GM18868 (cell line): ENCODE results near the gene ZNF593OS.

Source experiments
- ATAC-seq: cut with Tn5 transposase; IDR thresholded peaks from one replicate; pipeline ENCODE4 v1.9.1; 2021; ENCODE audit warnings: mild to moderate bottlenecking, moderate library complexity; ENCODE audit not compliant: unreplicated experiment

The ZNF593OS gene

GRCh38 chr1:26184883-26185282, 13.3 kb upstream of the ZNF593OS start:
- ATAC-seq: no peak

- ATAC-seq: no peak
Measured at GRCh38 chr1:26184086-26184485, 12.5 kb upstream of the ZNF593OS start.

DNA sequence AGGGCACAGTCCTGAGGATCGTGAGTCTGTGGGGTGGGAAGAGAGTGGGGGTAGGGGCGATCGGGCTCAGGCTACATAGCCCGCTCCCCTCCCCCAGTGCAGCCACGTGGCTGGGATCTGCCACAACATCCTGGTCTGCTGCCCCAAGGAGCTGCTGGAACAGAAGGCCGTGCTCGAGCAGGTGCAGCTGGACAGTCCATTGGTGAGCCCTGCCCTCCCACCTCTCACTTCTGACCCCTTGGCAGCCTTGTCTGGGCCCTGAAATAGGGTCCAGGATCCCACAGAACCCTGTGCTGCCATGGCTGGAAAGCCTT, 10.7 kb upstream of the ZNF593OS start:
- no peak for ATAC-seq

DNA sequence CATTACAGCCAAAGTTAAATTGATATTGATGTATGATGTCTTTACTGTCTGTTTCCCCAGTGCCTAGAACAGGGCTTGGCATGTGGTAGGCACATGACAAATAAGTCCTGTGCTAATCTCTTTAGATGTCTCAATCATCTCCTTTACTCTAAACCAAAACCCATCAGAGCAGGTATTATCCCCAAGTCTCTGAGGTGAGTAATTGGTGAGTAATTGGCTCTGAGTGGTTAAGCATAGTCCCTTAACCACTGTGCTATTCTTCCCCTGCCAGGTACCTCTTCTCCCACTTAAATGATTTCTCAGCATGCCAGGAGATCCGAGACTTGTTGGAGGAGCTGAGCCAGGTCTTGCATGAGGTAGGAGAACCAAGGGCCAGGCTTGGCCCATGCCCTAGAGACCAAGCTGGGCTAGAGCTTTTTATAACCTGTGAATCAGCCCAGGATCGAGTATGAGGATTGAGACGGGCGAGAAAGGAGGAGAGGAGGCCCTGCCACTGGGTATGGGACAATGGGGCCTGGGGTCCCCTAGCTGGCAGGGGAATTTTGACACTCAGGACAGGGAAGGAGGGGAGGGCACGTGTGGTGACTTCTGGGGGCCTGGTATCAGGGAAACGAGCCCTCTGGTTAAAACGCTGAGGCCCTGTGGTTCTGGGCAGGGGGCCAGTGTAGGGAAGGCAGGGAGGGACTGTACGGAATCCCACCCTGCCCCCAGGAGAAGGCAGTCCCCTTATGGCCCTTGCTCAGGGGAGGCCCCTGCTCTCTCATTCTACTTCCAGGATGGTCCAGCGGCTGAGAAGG, 10.2 kb upstream of the ZNF593OS start:
- ATAC-seq: no peak

DNA sequence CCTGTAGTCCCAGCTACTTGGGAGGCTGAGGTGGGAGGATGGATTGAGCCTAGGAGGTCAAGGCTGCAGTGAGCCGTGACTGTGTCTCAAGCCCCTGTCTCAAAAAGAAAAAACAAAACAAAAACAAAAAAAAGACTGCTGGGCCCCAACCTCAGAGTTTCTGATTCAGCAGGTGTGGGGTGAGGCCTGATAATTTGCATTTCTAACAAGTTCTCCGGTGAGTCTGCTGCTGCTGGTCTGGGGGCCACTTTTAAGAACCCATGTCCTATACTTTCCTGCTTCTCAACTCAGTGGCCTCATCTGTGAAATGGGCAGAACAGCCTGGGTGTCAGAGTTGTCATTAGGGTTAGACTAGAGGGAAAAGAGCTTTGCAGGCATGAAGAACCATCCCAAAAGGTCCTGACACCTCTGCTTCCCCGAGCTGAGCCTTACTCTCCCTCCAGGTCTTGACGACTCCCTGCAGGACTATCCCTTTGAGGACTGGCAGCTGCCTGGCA, 8.4 kb upstream of the ZNF593OS start:
- no peak for ATAC-seq

GRCh38 chr1:26177182-26177684, 5.6 kb upstream of the ZNF593OS start, which contains the start of gene CNKSR1:
TSS of gene CNKSR1 (plus strand) at chr1:26177491. CDS start at chr1:26177548, 57 bp downstream.
- ATAC-seq: no peak

GRCh38 chr1:26175346-26175745, 3.7 kb upstream of the ZNF593OS start:
- ATAC-seq: no peak

DNA sequence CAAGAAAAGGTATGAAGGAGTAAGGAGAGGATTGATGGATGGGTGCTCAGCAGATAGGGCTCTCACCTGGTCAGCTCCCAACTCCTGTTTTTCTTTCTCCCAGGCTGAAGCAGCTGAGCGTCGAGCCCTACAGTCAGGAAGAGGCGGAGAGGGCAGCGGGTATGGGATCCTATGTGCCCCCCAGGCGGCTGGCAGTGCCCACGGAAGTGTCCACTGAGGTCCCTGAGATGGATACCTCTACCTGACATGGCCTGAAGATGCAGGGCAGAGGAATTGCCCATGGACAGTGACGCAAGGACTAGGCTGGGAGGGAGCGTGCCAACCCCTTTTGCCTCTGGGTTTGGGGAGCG, 1.2 kb downstream of the ZNF593OS start:
- ATAC-seq: no peak

DNA sequence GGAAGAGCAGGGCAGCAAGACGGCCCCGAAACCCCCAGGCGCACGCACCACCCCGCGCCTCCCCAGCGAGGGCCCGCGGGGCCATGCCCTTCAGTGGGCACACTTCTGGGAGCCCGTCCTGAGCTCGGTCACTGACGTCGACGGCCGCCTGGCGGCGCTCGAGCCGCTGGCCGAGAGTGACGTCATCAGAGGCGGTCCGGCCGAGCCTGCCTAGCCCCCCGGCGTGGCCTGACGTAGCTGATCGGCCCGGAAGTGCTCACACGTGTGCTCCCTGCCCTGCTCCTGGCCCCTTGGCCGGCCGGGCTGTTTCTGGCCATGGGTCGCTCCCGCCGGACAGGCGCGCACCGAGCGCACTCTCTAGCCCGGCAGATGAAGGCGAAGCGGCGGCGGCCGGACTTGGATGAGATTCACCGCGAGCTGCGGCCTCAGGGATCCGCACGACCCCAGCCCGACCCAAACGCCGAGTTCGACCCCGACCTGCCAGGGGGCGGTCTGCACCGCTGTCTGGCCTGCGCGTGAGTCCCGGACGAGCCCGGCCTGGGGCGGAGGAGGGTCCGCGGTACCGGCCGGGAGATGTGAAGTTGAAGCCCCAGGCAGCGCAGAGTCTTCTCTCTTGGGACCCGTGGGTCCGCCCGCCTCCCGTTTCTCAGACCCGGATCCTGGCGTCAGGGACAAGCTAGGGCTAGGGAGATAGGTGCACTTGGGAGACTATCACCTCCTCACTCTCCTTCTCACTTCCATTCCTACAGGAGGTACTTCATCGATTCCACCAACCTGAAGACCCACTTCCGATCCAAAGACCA, 1.8 kb downstream of the ZNF593OS start, which contains the start of gene ZNF593:
ZNF593 (plus strand) TSS at position 240 of the 803 bp plus-strand sequence; CDS start at position 316, 76 bp downstream.
- peak; percentile 93 for ATAC-seq

GRCh38 chr1:26169198-26169554, 2.5 kb downstream of the ZNF593OS start:
- ATAC-seq: no peak

- no peak for ATAC-seq
Measured at GRCh38 chr1:26168410-26169197, 3.0 kb downstream of the ZNF593OS start, which contains the start of gene C1orf232. TSS of gene C1orf232 (minus strand) at chr1:26168963. CDS start at chr1:26168499, 464 bp downstream.

DNA sequence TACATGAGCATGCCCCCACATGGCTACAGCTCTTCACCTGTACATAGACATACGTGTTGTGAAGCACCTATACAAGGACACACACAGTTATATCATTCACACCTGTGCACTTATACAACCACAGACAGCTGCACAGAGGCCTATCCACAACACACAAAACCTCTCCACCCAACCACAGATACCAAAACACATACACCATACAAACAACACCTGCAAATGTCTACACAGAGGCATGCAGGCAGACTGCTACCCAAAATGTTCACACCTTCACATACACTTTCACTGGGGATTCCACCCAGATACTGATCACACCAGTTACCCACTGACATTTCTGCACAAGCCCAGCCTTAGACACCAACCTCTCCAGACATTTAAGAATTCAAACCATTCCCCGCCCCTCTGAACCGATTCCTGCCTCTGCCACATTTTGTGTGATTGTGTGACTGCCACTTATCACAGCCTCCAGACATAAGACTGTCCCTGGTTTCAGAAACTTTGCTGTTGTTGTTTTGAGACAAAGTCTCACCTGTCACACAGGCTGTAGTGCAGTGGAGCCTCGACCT, 4.8 kb downstream of the ZNF593OS start:
- ATAC-seq: no peak

- no peak for ATAC-seq
Measured at GRCh38 chr1:26164861-26165842, 6.5 kb downstream of the ZNF593OS start.

DNA sequence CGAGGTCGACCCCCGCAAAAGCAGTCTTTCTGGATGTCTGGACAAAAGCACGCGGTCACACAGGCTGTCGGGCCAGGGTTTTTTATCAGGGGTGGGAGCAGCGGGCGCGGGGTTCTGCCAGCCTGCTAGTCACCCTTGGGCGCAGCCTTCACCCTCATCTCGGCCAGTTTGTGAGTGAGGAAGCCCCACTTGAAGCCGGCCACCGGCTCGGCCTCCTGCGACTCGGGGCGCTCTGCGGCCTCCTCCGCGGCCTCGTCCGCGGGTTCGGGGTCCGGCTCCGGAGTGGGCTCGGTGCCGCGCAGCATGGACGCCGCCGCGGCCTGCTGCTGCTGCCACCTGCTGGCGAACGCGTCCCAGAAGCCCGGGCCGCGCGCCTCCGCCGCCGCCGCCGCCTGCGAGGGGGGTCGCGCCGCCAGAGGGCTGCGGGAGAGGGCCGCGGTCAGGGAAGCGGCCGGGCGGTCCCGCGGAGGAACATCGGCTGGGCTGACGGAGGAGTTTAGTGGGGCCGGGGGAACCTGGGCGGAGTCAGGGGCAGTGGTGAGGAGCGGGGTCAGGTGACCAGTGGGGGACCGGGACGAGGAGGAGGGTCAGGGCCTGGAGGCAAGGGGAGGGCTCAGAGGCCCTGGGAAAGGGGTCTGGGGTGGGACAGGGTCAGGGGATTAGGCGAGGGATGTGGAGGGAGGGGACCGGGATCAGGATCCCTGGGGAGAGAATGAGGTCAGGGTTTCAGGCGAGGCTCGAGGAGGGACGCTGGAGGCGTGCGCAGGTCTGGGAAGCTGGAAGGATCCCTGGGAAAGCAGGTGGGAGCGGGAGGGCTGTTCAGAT, 7.4 kb downstream of the ZNF593OS start:
- no peak for ATAC-seq

DNA sequence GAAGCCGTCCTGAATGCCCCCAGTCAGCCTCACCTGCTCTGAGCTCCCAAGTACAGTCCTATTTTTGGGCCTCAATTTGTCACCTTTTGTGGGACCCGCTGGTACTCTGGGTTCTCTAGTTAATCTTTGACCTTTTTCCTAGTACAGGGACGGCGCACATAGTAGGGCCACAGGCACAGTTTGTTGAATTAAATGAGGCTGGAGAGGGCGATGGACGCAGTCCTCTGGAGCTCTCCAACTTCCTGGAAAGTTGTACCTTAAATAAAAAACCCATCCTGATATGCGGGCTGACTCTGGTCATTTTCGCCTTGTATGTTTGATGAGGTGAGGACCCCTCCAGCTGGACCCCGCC, 8.0 kb downstream of the ZNF593OS start:
- ATAC-seq: no peak

DNA sequence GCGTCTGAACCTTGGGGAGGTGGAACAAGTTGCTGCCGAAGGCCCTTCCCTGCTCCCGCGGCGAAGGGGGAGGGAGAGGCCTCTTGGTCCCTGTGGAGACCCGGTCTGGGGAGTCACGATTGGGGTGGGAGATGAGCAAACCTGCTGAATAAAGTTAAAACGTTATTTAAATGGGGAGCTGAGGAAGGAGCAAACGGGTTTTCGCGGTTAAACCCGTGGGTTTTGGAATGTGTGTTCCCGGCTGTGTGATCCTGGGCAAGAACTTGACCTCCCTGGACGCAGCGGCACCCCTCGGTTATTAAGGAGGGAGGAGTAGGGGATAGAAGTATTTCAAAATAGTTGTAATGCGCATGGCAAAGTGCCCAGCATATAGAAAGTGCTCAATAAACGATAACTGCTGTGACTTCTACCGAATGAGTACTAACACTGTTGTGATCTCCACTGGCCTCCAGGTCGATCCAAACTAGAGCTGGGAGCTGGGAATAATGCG, 9.4 kb downstream of the ZNF593OS start:
- ATAC-seq: no peak

- ATAC-seq: no peak
Measured at GRCh38 chr1:26161415-26162219, 10.0 kb downstream of the ZNF593OS start.
